DND-41 (cell line): Measurements from ENCODE around the gene TRIOBP.

Source experiments
- ATAC-seq: fragments of 200-7000 bp; cut with Tn5 transposase; 3 replicates; pipeline ENCODE4 v1.9.1; 2021; ENCODE audit warnings: low read depth; ENCODE audit not compliant: insufficient read depth
- DNase-seq: peaks from one replicate; pipeline ENCODE4 v3.0.0-alpha.2; 2020
- H2AFZ ChIP-seq: 2 replicates; pipeline ENCODE4 v1.6.0; 2012; ENCODE audit warnings: low read depth, low read length
- H3K27ac ChIP-seq: 2 replicates; pipeline ENCODE4 v1.5.1; 2012; ENCODE audit warnings: low read length, inconsistent platforms
- H3K27me3 ChIP-seq: fragments of 200-600 bp; sonication (generic); 2 replicates; pipeline ENCODE4 v1.6.0; 2012; ENCODE audit warnings: low read length, mild to moderate bottlenecking, inconsistent platforms; ENCODE audit not compliant: insufficient read depth, poor library complexity
- H3K36me3 ChIP-seq: 2 replicates; pipeline ENCODE4 v1.5.1; 2012; ENCODE audit warnings: low read length, inconsistent platforms; ENCODE audit not compliant: insufficient read depth
- H3K4me1 ChIP-seq: 2 replicates; pipeline ENCODE4 v1.5.1; 2012; ENCODE audit warnings: mild to moderate bottlenecking, low read length; ENCODE audit not compliant: insufficient read depth
- H3K4me2 ChIP-seq: 2 replicates; pipeline ENCODE4 v1.6.0; 2012; ENCODE audit warnings: mild to moderate bottlenecking, moderate library complexity, low read length, inconsistent platforms; ENCODE audit not compliant: insufficient read depth
- H3K4me3 ChIP-seq, 2 experiments: fragments of 200-600 bp in 1 of 2; shearing (Covaris generic) in 1 of 2; 2 replicates each; pipeline ENCODE4 v1.5.1; 2012 to 2016; ENCODE audit warnings: inconsistent platforms in 2 of 2, low read length in 2 of 2, mild to moderate bottlenecking in 2 of 2, low read depth in 1 of 2, moderate library complexity in 1 of 2
- H3K79me2 ChIP-seq: 2 replicates; pipeline ENCODE4 v1.6.0; 2012; ENCODE audit warnings: low read length, inconsistent platforms; ENCODE audit not compliant: insufficient read depth
- H3K9ac ChIP-seq: 2 replicates; pipeline ENCODE4 v1.6.0; 2012; ENCODE audit warnings: low read depth, mild to moderate bottlenecking, inconsistent platforms, low read length, moderate library complexity
- H3K9me3 ChIP-seq: 2 replicates; pipeline ENCODE4 v1.5.1; 2012; ENCODE audit warnings: low read length, moderate library complexity, mild to moderate bottlenecking, inconsistent platforms; ENCODE audit not compliant: insufficient read depth, severe bottlenecking
- H4K20me1 ChIP-seq: 2 replicates; pipeline ENCODE4 v1.6.0; 2012; ENCODE audit warnings: low read length; ENCODE audit not compliant: insufficient read depth
- CTCF ChIP-seq: IDR thresholded peaks from 2 replicates; pipeline ENCODE4 v1.5.1; 2012; ENCODE audit warnings: borderline replicate concordance, low read length, moderate library complexity, mild to moderate bottlenecking; ENCODE audit not compliant: poor library complexity, severe bottlenecking; ENCODE audit errors: extremely low read depth
- EZH2 ChIP-seq: IDR thresholded peaks from 3 replicates; pipeline ENCODE4 v1.6.1; 2012; ENCODE audit warnings: borderline replicate concordance, low read depth, mild to moderate bottlenecking, moderate library complexity, low read length, inconsistent platforms; ENCODE audit not compliant: severe bottlenecking

The TRIOBP gene

GRCh38 chr22:37749226-37749625 lies 52.4 kb downstream of the TRIOBP start:
- H3K9me3 ChIP-seq, result no peaks in the 10 kb centered on the region
- TF ChIP-seq EZH2 (no peak), CTCF (no peak)
- H3K36me3 ChIP-seq, result peaks cover 47% of the 10 kb centered on the region
- DNase-seq, result no peak
- no peak overlapping the region for H3K9ac ChIP-seq
- no peak for ATAC-seq
- H3K27ac ChIP-seq, result no peak overlapping the region
- no peak overlapping the region for H2AFZ ChIP-seq
- no peaks in the 10 kb centered on the region for H3K27me3 ChIP-seq
- peaks cover 70% of the 10 kb centered on the region for H3K79me2 ChIP-seq
- H3K4me2 ChIP-seq, result no peak overlapping the region
- peaks cover 52% of the 10 kb centered on the region for H4K20me1 ChIP-seq
- no peak overlapping the region for H3K4me3 ChIP-seq
- peaks cover 34% of the 10 kb centered on the region for H3K4me1 ChIP-seq

- Histone ChIP-seq H3K4me1 (peaks cover 27% of the 10 kb centered on the region), H3K27ac (no peak overlapping the region), H2AFZ (no peak overlapping the region), H3K27me3 (no peaks in the 10 kb centered on the region), H3K9ac (no peak overlapping the region), H3K9me3 (no peaks in the 10 kb centered on the region), H3K4me3 (no peak overlapping the region), H3K79me2 (peaks cover 72% of the 10 kb centered on the region), H4K20me1 (peaks cover 52% of the 10 kb centered on the region), H3K36me3 (peaks cover 51% of the 10 kb centered on the region), H3K4me2 (no peak overlapping the region)
- ATAC-seq (no peak), DNase-seq (no peak)
- TF ChIP-seq CTCF, result no peak
- no peak for TF ChIP-seq EZH2
Observed at GRCh38 chr22:37749831-37750595, 53.2 kb downstream of the TRIOBP start.

- Histone ChIP-seq H3K4me2 (no peak overlapping the region), H3K9ac (no peak overlapping the region), H3K36me3 (peaks cover 58% of the 10 kb centered on the region), H3K9me3 (no peaks in the 10 kb centered on the region), H2AFZ (no peak overlapping the region), H3K27ac (no peak overlapping the region), H4K20me1 (peaks cover 56% of the 10 kb centered on the region), H3K79me2 (peaks cover 65% of the 10 kb centered on the region), H3K27me3 (no peaks in the 10 kb centered on the region), H3K4me1 (peaks cover 22% of the 10 kb centered on the region), H3K4me3 (no peak overlapping the region)
- TF ChIP-seq EZH2 (no peak), CTCF (no peak)
- DNase-seq (no peak), ATAC-seq (no peak)
Observed at GRCh38 chr22:37750596-37751162, 53.8 kb downstream of the TRIOBP start.
